OCI-LY1 (cell line): ENCODE measurements around the gene GTSF1L.
A peak's percentile ranks its signal among the peaks of the same experiment; 100 is the strongest.

ENCODE experiments used
- H2AFZ ChIP-seq: fragments of 200-600 bp; sonication (generic), shearing (Covaris generic); 2 replicates; pipeline ENCODE4 v1.6.0; 2014; ENCODE audit warnings: antibody characterized with exemption, mild to moderate bottlenecking, low read length
- H3F3A ChIP-seq: fragments of 200-600 bp; sonication (generic), shearing (Covaris generic); 2 replicates; pipeline ENCODE4 v1.6.0; 2014; ENCODE audit warnings: mild to moderate bottlenecking, antibody characterized with exemption, low read length, moderate library complexity; ENCODE audit not compliant: insufficient read depth
- H3K27ac ChIP-seq: fragments of 200-600 bp; sonication (generic); 2 replicates; pipeline ENCODE4 v1.5.1; 2014; ENCODE audit warnings: low read length, mixed run types, mild to moderate bottlenecking, low read depth; ENCODE audit not compliant: poor library complexity, severe bottlenecking
- H3K27me3 ChIP-seq: fragments of 200-600 bp; sonication (generic); 2 replicates; pipeline ENCODE4 v1.6.0; 2014; ENCODE audit warnings: antibody characterized with exemption, mild to moderate bottlenecking, low read length, moderate library complexity; ENCODE audit not compliant: insufficient read depth
- H3K36me3 ChIP-seq: fragments of 200-600 bp; sonication (generic); 2 replicates; pipeline ENCODE4 v1.6.1; 2014; ENCODE audit warnings: mild to moderate bottlenecking, antibody characterized with exemption, low read length, moderate library complexity, mixed read lengths; ENCODE audit not compliant: insufficient read depth
- H3K4me1 ChIP-seq: fragments of 200-600 bp; sonication (generic); 2 replicates; pipeline ENCODE4 v1.5.1; 2014; ENCODE audit warnings: mild to moderate bottlenecking, low read length, moderate library complexity; ENCODE audit not compliant: insufficient read depth, severe bottlenecking
- H3K4me2 ChIP-seq: fragments of 200-600 bp; sonication (generic), shearing (Covaris generic); 2 replicates; pipeline ENCODE4 v1.6.1; 2014; ENCODE audit warnings: low read length
- H3K4me3 ChIP-seq: fragments of 200-600 bp; sonication (generic); 2 replicates; pipeline ENCODE4 v1.5.1; 2014; ENCODE audit warnings: low read length, low read depth, mild to moderate bottlenecking, mixed read lengths; ENCODE audit not compliant: poor library complexity, severe bottlenecking
- H3K79me2 ChIP-seq: fragments of 200-600 bp; shearing (Covaris generic); 2 replicates; pipeline ENCODE4 v1.6.1; 2016; ENCODE audit warnings: mixed run types, low read length, mixed read lengths; ENCODE audit not compliant: insufficient read depth
- H3K9ac ChIP-seq: fragments of 200-600 bp; sonication (generic), shearing (Covaris generic); 2 replicates; pipeline ENCODE4 v1.6.1; 2014; ENCODE audit warnings: mild to moderate bottlenecking, low read length, mixed read lengths
- H3K9me2 ChIP-seq: fragments of 200-600 bp; sonication (generic), shearing (Covaris generic); 2 replicates; pipeline ENCODE4 v1.6.1; 2014; ENCODE audit warnings: low read depth, mild to moderate bottlenecking, low read length, mixed read lengths
- H3K9me3 ChIP-seq: fragments of 200-600 bp; shearing (Covaris generic); 2 replicates; pipeline ENCODE4 v1.6.1; 2014; ENCODE audit warnings: low read length, mixed read lengths
- H4K20me1 ChIP-seq: fragments of 200-600 bp; sonication (generic), shearing (Covaris generic); 2 replicates; pipeline ENCODE4 v1.6.0; 2016; ENCODE audit warnings: mild to moderate bottlenecking, low read length; ENCODE audit not compliant: insufficient read depth
- CTCF ChIP-seq: fragments of 200-600 bp; sonication (generic), shearing (Covaris generic); IDR thresholded peaks from 2 replicates; pipeline ENCODE4 v1.5.1; 2017; ENCODE audit warnings: mild to moderate bottlenecking, antibody characterized with exemption, low read length, moderate library complexity, mixed read lengths
- EZH2 ChIP-seq: fragments of 200-600 bp; sonication (generic), shearing (Covaris generic); IDR thresholded peaks from 2 replicates; pipeline ENCODE4 v1.8.0; 2017; ENCODE audit warnings: borderline replicate concordance, mixed run types, mild to moderate bottlenecking, antibody characterized with exemption, low read length, moderate library complexity, mixed read lengths

GTSF1L gene

GRCh38 chr20:43725666-43726065 lies 1.1 kb downstream of the GTSF1L start:
- Histone ChIP-seq H3F3A (peaks cover 4% of the 10 kb centered on the region; the same call in 1 of the 2 replicates), H2AFZ (no peak overlapping the region), H4K20me1 (no peaks in the 10 kb centered on the region), H3K27me3 (no peaks in the 10 kb centered on the region), H3K4me3 (no peak overlapping the region), H3K9ac (peak overlapping the region; percentile 4; the same call in 1 of the 2 replicates), H3K27ac (peak overlapping the region; percentile 92), H3K4me1 (peaks cover 85% of the 10 kb centered on the region), H3K36me3 (no peaks in the 10 kb centered on the region), H3K9me2 (no peaks in the 10 kb centered on the region), H3K9me3 (no peaks in the 10 kb centered on the region), H3K4me2 (peak overlapping the region; percentile 26; the same call in 1 of the 2 replicates), H3K79me2 (no peaks in the 10 kb centered on the region)
- TF ChIP-seq CTCF (no peak), EZH2 (no peak)

- H3K36me3 ChIP-seq, result peaks cover 7% of the 10 kb centered on the region
- H3K4me1 ChIP-seq, result peaks cover 90% of the 10 kb centered on the region
- no peaks in the 10 kb centered on the region for H4K20me1 ChIP-seq
- TF ChIP-seq CTCF (no peak), EZH2 (no peak)
- H3K27ac ChIP-seq, result peak overlapping the region; percentile 92
- H3F3A ChIP-seq, result peaks cover 4% of the 10 kb centered on the region; the same call in 1 of the 2 replicates
- no peaks in the 10 kb centered on the region for H3K9me3 ChIP-seq
- peak overlapping the region; percentile 26; the same call in 1 of the 2 replicates for H3K4me2 ChIP-seq
- no peak overlapping the region for H2AFZ ChIP-seq
- peak overlapping the region; percentile 50; the same call in 1 of the 2 replicates for H3K9ac ChIP-seq
- H3K9me2 ChIP-seq, result no peaks in the 10 kb centered on the region
- no peak overlapping the region for H3K4me3 ChIP-seq
- no peaks in the 10 kb centered on the region for H3K79me2 ChIP-seq
- no peaks in the 10 kb centered on the region for H3K27me3 ChIP-seq
Observed at GRCh38 chr20:43724383-43724782, 2.4 kb downstream of the GTSF1L start.

GRCh38 chr20:43723735-43724134 lies 3.1 kb downstream of the GTSF1L start:
- Histone ChIP-seq H3K79me2 (no peaks in the 10 kb centered on the region), H3F3A (peaks cover 4% of the 10 kb centered on the region; the same call in 1 of the 2 replicates), H2AFZ (no peak overlapping the region), H3K9me2 (no peaks in the 10 kb centered on the region), H3K9me3 (no peaks in the 10 kb centered on the region), H3K36me3 (peaks cover 11% of the 10 kb centered on the region), H3K4me2 (no peak overlapping the region; the same call in 1 of the 2 replicates), H3K4me1 (peaks cover 85% of the 10 kb centered on the region), H3K9ac (peak overlapping the region; percentile 50; the same call in 1 of the 2 replicates), H3K27ac (peak overlapping the region; percentile 92), H4K20me1 (no peaks in the 10 kb centered on the region), H3K4me3 (no peak overlapping the region), H3K27me3 (no peaks in the 10 kb centered on the region)
- TF ChIP-seq EZH2 (no peak), CTCF (no peak)
